PC-9 (cell line): ENCODE results near the gene ARHGAP8. TPM values are rescaled to one million over a fixed set of nuclear protein-coding genes. Genes with fewer than 3 reads are reported as not detected.

Experiments used
- BruUV-seq: library from RNA; stranded (reverse); fragments of 400-500 nt; replicated peaks from 2 replicates; lab custom pipeline; 2021; lab: Mats Ljungman, UMichigan
- CTCF ChIA-PET: fragments of 300-600 bp; sonication (Branson Sonifier 250); formaldehyde crosslinking; loops from one replicate; lab custom pipeline; 2022; ENCODE audit warnings: antibody characterized with exemption; lab: Charles Lee
- POLR2A ChIA-PET: fragments of 300-600 bp; sonication (Branson Sonifier 250); formaldehyde crosslinking; loops from one replicate; lab custom pipeline; 2022; ENCODE audit warnings: antibody characterized with exemption; ENCODE audit not compliant: unreplicated experiment; lab: Charles Lee
- DNase-seq, 2 experiments: peaks; one replicate each; pipeline versions ENCODE4 v3.0.0 to v3.0.0-alpha.2; 2015 to 2022; ENCODE audit warnings: mixed read lengths in 1 of 2
- H2AFZ ChIP-seq: fragments of 200-600 bp; sonication (generic); 2 replicates; pipeline ENCODE4 v1.8.1; 2017; ENCODE audit warnings: antibody characterized with exemption
- H3F3A ChIP-seq: fragments of 200-600 bp; sonication (generic); 2 replicates; pipeline ENCODE4 v1.8.1; 2017; ENCODE audit warnings: antibody characterized with exemption, mild to moderate bottlenecking, low read depth; ENCODE audit not compliant: insufficient read depth
- H3K27ac ChIP-seq: fragments of 200-600 bp; sonication (generic); 2 replicates; pipeline ENCODE4 v1.6.1; 2016; ENCODE audit warnings: mixed run types
- H3K27me3 ChIP-seq: fragments of 200-600 bp; sonication (generic); 2 replicates; pipeline ENCODE4 v1.6.1; 2016; ENCODE audit warnings: low read depth, mixed run types; ENCODE audit not compliant: insufficient read depth
- H3K36me3 ChIP-seq: fragments of 200-600 bp; sonication (generic); 2 replicates; pipeline ENCODE4 v1.6.1; 2016; ENCODE audit warnings: low read depth, mixed run types
- H3K4me1 ChIP-seq: fragments of 200-600 bp; sonication (generic); replicated peaks from 2 replicates; pipeline ENCODE4 v1.6.1; 2016; ENCODE audit warnings: mixed run types; ENCODE audit not compliant: insufficient read depth
- H3K4me2 ChIP-seq: fragments of 200-600 bp; sonication (generic); 2 replicates; pipeline ENCODE4 v1.6.1; 2017; ENCODE audit warnings: mixed run types
- H3K4me3 ChIP-seq: fragments of 200-600 bp; sonication (generic); 2 replicates; pipeline ENCODE4 v1.6.1; 2016; ENCODE audit warnings: mixed run types
- H3K79me2 ChIP-seq: fragments of 200-600 bp; sonication (generic); 2 replicates; pipeline ENCODE4 v1.6.1; 2017; ENCODE audit warnings: low read depth, mixed run types
- H3K9me2 ChIP-seq: fragments of 200-600 bp; sonication (generic); 2 replicates; pipeline ENCODE4 v1.8.1; 2017; ENCODE audit warnings: mild to moderate bottlenecking; ENCODE audit not compliant: insufficient read depth
- H3K9me3 ChIP-seq: fragments of 200-600 bp; sonication (generic); 2 replicates; pipeline ENCODE4 v1.8.1; 2016; ENCODE audit warnings: low read depth; ENCODE audit not compliant: insufficient read depth
- H4K20me1 ChIP-seq: fragments of 200-600 bp; sonication (generic); 2 replicates; pipeline ENCODE4 v1.8.1; 2017; ENCODE audit not compliant: insufficient read depth
- EZH2 ChIP-seq: fragments of 200-600 bp; sonication (generic); IDR thresholded peaks from 2 replicates; pipeline ENCODE4 v1.8.0; 2017; ENCODE audit warnings: antibody characterized with exemption, low read depth
- intact Hi-C: fragments of 100-400 bp; cut with micrococcal nuclease; formaldehyde crosslinking; loops from one replicate; pipeline ENCODE4 v1.10.0; 2022; ENCODE audit not compliant: unreplicated experiment
- total RNA-seq: library from RNA; stranded (reverse); gene quantifications from 2 replicates; pipeline ENCODE4 v1.2.3, GENCODE V29; 2021
- TF ChIP-seq, protein P1 (sequence below): fragments of 200-600 bp; sonication (generic); conservative IDR thresholded peaks from 2 replicates; pipeline ENCODE4 v1.6.1; 2017; ENCODE audit warnings: mixed run types, antibody characterized with exemption, mild to moderate bottlenecking, moderate library complexity

The ARHGAP8 gene
- total RNA-seq, 1 experiment from 2014 or later: 114 TPM

DNA sequence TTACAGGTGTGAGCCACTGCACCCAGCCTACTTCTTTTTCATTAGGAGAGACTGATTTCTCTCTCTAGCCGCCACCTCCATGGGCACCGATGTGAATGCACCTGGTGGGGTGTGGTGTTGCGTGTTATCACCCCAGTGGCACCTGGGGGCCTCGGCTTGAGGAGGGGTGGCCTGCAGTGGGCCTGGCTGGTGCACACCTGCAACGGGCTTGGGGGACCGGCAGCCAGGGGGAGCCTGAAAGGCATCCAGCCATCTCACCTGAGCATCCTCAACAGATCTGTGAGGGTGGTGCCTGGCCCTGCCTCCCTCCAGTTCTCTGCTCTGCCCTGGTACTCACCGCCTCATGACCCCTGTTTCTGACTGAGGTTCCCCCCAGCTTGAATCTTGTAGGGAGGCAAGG is 108.9 kb downstream of the ARHGAP8 start:
- intact Hi-C loops: no loop called here
- TF ChIP-seq EZH2: no peak
- TF ChIP-seq, protein P1, sequence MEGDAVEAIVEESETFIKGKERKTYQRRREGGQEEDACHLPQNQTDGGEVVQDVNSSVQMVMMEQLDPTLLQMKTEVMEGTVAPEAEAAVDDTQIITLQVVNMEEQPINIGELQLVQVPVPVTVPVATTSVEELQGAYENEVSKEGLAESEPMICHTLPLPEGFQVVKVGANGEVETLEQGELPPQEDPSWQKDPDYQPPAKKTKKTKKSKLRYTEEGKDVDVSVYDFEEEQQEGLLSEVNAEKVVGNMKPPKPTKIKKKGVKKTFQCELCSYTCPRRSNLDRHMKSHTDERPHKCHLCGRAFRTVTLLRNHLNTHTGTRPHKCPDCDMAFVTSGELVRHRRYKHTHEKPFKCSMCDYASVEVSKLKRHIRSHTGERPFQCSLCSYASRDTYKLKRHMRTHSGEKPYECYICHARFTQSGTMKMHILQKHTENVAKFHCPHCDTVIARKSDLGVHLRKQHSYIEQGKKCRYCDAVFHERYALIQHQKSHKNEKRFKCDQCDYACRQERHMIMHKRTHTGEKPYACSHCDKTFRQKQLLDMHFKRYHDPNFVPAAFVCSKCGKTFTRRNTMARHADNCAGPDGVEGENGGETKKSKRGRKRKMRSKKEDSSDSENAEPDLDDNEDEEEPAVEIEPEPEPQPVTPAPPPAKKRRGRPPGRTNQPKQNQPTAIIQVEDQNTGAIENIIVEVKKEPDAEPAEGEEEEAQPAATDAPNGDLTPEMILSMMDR: no peak
- no peaks in the 10 kb centered on the region for H3K9me3 ChIP-seq
- no peaks in the 10 kb centered on the region for H4K20me1 ChIP-seq
- H2AFZ ChIP-seq: no peak overlapping the region
- H3K4me1 ChIP-seq: no peaks in the 10 kb centered on the region
- no peaks in the 10 kb centered on the region for H3F3A ChIP-seq
- CTCF ChIA-PET: no interaction called here
- no TSS peak for BruUV-seq
- H3K27me3 ChIP-seq: no peaks in the 10 kb centered on the region
- no peak overlapping the region for H3K4me2 ChIP-seq
- H3K9me2 ChIP-seq: no peaks in the 10 kb centered on the region
- no peak overlapping the region for H3K27ac ChIP-seq
- H3K79me2 ChIP-seq: no peaks in the 10 kb centered on the region
- H3K36me3 ChIP-seq: no peaks in the 10 kb centered on the region; the same call in 1 of the 2 replicates
- DNase-seq: no peak
- POLR2A ChIA-PET: no interaction called here
- H3K4me3 ChIP-seq: no peak overlapping the region

DNA sequence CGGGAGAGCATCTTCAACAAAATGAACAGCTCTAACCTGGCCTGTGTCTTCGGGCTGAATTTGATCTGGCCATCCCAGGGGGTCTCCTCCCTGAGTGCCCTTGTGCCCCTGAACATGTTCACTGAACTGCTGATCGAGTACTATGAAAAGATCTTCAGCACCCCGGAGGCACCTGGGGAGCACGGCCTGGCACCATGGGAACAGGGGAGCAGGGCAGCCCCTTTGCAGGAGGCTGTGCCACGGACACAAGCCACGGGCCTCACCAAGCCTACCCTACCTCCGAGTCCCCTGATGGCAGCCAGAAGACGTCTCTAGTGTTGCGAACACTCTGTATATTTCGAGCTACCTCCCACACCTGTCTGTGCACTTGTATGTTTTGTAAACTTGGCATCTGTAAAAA is 109.9 kb downstream of the ARHGAP8 start:
- H3K9me3 ChIP-seq: no peaks in the 10 kb centered on the region
- H4K20me1 ChIP-seq: no peaks in the 10 kb centered on the region
- H3K4me2 ChIP-seq: no peak overlapping the region
- no peak for TF ChIP-seq EZH2
- TF ChIP-seq, protein P1: no peak
- H3K27me3 ChIP-seq: no peaks in the 10 kb centered on the region
- H3K79me2 ChIP-seq: no peaks in the 10 kb centered on the region
- BruUV-seq: no TSS peak
- H3K4me1 ChIP-seq: no peaks in the 10 kb centered on the region
- H2AFZ ChIP-seq: no peak overlapping the region
- no peak overlapping the region for H3K4me3 ChIP-seq
- H3F3A ChIP-seq: no peaks in the 10 kb centered on the region
- no peak for DNase-seq
- ChIA-PET POLR2A (no interaction called here), CTCF (no interaction called here)
- no peaks in the 10 kb centered on the region for H3K9me2 ChIP-seq
- H3K36me3 ChIP-seq: no peaks in the 10 kb centered on the region; the same call in 1 of the 2 replicates
- H3K27ac ChIP-seq: no peak overlapping the region
- intact Hi-C loops: no loop called here

DNA sequence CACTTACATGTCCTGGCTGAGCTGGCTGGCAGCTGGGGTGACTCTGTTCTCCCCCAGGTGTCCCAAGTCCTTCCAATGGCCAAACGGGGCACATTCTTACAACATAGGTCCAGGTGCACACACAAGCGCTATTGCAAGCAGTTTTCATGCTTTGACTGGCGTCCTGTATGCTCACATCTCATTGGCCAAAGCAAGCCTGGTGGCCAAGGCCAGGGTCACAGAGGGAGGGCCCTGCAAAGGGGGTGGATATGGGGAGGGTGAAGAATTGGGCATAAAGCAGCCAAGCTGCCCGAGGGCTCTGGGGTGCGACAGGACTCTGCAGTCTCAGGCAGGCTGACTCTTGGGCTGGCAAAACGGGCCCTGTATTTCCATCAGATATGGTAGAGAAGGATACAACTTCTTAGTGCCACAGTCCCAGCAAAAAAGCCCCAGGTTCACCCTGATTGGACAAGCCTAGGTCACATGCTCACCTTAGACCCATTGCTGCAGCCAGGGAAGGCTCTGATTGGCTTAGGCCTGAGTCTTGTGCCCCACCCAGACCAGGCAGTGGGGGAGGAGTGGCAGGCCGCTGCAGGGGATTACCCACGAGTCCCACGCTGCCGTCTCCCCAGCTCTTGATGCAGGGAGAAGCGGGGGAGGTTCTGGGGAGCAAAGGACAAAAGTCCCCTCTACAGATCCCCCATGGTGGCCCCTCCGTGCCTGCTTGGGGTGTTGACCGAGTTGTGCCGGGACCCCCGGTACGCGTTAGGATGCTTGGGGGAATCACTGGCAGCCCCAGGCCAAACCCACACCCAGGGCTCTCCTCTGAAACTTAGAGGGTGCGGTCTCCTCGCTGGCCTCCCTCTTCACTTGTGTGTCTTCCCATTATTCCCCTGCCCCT is 110.8 kb downstream of the ARHGAP8 start:
- no peak for DNase-seq

More for the DNA sequence above, 110.8 kb downstream of the ARHGAP8 start:
- CTCF ChIA-PET: no interaction called here
- H3K4me2 ChIP-seq: no peak overlapping the region
- H3K27me3 ChIP-seq: no peaks in the 10 kb centered on the region
- H3K9me2 ChIP-seq: no peaks in the 10 kb centered on the region
- no peak overlapping the region for H3K27ac ChIP-seq
- no TSS peak for BruUV-seq
- H3F3A ChIP-seq: no peaks in the 10 kb centered on the region
- H4K20me1 ChIP-seq: no peaks in the 10 kb centered on the region
- H2AFZ ChIP-seq: no peak overlapping the region
- H3K4me1 ChIP-seq: no peaks in the 10 kb centered on the region
- POLR2A ChIA-PET: no interaction called here
- TF ChIP-seq, protein P1: no peak
- no peak for TF ChIP-seq EZH2
- intact Hi-C loops: no loop called here
- no peaks in the 10 kb centered on the region for H3K9me3 ChIP-seq
- no peak overlapping the region for H3K4me3 ChIP-seq
- H3K36me3 ChIP-seq: no peaks in the 10 kb centered on the region; the same call in 1 of the 2 replicates
- H3K79me2 ChIP-seq: no peaks in the 10 kb centered on the region
